Cerebellar nuclear complex (tissue), 1 donor: ENCODE measurements around the gene SUSD2.
"Not testable (repeated sequence)": the region's sequence is repeated elsewhere in the genome, so short reads cannot be mapped to it uniquely, and the experiment has no call there.

Experiments
- DNase-seq, 2 experiments: peaks; one replicate each; lab custom pipeline; 2025; lab: John Stamatoyannopoulos, UW

SUSD2 gene, protein sequence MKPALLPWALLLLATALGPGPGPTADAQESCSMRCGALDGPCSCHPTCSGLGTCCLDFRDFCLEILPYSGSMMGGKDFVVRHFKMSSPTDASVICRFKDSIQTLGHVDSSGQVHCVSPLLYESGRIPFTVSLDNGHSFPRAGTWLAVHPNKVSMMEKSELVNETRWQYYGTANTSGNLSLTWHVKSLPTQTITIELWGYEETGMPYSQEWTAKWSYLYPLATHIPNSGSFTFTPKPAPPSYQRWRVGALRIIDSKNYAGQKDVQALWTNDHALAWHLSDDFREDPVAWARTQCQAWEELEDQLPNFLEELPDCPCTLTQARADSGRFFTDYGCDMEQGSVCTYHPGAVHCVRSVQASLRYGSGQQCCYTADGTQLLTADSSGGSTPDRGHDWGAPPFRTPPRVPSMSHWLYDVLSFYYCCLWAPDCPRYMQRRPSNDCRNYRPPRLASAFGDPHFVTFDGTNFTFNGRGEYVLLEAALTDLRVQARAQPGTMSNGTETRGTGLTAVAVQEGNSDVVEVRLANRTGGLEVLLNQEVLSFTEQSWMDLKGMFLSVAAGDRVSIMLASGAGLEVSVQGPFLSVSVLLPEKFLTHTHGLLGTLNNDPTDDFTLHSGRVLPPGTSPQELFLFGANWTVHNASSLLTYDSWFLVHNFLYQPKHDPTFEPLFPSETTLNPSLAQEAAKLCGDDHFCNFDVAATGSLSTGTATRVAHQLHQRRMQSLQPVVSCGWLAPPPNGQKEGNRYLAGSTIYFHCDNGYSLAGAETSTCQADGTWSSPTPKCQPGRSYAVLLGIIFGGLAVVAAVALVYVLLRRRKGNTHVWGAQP

DNA sequence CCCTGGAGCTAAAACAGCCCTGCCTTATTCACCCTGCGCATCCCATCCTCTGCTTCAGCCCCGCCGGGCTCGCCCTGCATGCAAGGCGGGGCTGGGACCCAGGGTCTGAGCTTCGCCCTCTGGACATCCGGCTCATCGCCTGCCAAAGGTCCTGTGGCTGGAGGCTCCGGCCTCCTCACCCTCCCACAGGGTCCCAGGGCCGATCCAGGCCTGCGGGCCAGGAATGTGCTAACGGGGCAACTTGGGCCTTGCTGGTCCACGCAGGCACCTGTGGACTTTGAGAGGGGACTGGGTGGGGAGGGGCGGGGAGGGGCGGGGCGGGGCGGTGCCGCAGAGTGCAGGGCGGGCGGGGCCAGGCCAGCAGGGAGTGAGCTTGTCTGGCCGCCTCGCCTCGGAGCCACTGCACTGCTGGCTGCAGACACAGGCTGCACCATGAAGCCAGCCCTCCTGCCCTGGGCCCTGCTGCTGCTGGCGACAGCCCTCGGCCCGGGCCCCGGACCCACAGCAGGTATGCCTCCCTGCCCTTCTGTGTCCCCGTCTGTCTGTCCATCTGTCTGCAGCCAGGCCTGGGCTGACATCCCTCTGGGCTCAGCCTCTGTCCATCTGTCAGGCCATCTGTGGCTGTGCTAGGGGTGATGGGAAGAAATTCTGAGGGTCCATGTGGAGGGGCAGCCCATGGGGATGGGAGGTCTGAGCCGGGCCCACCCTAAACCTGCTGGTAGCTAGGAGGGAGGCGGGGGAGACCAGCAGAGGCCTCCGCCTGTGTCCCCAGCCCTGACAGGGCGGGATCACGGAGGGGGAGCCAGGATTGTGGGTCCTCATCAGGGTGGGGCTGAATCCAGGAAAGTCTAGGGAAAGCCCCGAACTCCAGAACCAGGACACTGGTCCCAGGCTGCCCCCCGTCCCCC, at the start of gene SUSD2:
Gene SUSD2, plus strand, starts transcription at position 400 of the 908 bp plus-strand sequence. Its CDS starts 33 bp downstream, at position 433.
- DNase-seq = peak; percentile 48 to 79

DNA sequence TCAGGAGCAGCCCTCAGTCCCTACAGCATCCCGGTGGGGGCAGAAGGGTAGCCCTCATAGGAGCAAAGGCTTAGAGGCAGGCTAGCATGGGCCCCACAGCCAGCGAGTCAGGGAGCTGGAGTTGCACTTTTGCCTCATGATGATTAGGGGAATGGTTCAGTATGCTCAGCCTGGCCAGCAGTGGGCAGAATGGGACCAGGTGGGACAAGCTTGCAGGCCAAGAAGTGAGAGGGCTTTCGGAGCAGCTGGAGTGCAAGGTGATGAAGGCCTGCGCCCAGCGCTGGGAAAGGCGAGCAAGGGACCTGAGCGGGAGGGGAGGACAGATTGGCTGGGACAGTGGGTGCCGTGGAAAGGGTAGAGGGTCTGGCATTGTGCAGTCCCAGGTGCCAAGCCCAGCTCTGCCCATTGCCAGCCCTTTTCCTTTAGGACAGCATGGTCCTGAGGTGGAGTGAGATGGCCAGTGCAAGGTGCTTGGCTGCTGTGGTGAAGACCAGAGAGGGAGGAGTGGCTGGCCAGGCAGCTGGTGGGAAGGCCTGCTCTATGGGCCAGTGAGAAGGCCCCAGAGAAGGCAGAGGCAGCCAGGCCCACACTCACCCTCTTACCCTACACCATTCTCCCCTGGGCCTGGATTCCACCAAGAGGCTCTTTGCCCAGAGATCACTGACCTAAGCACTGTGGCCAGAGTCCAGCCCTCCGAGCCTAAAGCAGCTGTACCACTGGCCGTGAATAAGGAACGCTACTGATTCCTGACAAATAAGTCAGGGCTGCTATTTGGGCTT, 47.9 kb upstream of the SUSD2 start:
- DNase-seq = no peak

DNA sequence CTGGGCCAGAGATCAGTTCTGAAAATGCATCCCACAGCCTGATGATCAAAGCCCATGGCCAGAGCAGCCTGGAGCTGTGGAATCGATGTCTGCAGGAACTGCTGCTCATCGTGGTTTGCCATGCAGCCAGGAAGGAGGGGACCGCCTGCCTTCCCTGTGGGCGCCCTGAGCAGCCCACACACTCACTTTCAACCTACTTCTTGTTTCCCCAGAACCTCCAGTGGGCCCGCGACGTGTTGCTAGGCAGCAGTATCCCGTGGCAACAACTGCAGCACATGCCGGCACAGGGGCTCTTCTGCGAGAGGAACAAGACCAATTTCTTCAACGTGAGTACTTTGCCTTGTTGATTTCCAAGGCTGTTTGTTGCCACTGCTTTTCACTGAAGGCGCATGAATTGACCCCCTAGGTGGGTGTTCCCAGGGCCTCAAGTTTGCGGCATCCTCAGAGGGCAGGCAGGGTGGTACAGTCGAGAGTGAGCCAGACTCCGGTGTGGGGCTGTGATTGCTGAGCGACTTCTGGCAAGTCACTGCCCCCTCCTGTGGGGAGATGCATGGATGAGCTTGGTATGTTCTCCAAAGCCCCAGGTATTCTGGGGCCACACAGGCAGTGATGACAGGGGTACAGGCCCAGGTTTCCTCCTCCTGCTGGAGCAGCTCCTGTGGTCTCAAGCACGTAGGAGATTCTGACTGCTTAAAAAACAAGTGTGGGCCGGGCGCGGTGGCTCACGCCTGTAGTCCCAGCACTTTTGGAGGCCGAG, 47.0 kb upstream of the SUSD2 start:
- no peak for DNase-seq

DNA sequence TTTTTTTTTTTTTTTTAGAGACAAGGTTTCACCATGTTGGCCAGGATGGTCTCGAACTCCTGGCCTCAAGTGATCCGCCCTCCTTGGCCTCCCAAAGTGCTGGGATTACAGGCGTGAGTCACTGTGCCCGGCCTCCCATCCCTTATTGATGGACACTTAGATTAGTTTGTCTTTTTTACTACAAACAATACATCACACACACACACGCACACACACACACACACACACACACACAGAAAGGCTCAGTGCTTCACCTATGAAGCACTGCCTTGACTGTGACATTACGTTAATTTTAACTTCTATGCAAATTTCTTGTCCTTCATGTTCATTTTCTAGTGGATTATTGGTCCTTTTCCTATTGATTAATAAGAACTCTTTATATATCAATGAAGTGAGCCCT, 44.8 kb upstream of the SUSD2 start:
- not testable (repeated sequence) for DNase-seq

DNA sequence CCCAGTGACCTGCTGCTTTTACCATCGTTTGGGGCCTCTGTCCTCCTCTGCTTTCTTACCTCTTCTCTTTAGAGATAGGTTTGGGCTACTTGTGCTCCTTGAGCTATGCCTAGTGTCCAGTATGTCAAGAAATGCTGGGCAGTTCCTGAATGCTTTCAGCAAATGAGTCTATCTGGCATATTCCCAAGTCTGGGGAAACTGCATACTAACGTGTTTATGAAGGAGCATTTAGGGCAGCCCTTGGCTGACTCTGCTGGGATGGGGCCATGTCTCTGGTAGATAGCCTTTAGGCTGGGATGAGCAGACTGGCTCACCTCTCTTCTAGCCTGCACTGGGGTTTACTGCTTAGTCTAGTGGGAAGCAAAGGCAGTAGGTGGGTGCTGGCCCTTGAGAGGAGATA, 43.7 kb upstream of the SUSD2 start:
- DNase-seq = no peak

DNA sequence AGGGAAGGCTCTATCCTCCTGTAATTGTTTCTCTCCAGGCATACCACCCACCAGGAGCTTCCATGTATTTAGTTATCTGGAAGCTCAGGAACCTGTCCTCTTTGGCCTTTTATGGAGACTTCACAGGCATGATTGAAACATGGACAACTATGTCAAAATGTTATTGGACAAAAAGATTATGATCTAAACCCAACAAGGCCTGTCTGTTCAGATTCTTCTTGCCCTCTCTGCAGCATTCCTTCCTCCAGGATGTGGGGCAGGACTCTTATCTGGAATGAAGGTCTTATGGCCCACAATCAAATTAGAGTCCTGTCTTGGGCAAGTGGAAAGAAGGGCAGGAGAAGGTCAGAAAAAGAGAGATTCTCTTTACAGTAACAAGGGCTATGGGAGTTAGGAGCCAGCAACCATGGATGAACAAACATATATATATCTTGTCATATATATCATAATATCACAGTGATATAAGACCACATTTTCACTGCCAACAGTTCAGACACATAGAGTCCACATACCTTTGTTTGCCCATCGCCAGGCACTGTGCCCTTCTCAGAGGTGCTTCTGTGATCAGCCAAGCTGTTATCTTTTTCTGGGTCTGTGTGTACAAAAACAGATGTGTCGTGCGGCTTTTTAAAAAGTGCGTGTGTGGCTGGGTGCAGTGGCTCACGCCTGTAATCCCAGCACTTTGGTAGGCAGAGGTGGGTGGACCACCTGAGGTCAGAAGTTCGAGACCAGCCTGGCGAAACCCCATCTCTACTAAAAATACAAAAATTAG, 42.5 kb upstream of the SUSD2 start:
- no peak for DNase-seq

DNA sequence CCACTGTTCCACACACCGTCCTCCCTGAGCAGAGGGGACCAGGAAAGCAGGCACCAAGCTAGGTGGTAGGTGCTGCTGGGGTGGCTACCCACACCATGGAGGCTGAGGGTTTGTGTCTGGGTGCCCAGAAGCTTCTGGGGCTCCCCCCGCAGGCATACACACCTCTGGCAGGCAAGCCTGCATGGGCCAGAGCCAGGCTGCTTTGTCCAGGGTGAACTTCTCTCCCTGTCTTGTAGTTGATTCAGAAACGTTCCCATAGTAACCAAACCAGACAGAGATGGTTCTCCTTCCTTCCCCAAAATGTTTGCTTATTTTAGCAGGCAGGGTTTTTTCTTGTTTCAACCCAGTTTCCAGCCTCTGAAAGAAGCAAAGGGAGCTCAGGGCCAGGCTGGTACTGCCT, 40.9 kb upstream of the SUSD2 start:
- DNase-seq = no peak

DNA sequence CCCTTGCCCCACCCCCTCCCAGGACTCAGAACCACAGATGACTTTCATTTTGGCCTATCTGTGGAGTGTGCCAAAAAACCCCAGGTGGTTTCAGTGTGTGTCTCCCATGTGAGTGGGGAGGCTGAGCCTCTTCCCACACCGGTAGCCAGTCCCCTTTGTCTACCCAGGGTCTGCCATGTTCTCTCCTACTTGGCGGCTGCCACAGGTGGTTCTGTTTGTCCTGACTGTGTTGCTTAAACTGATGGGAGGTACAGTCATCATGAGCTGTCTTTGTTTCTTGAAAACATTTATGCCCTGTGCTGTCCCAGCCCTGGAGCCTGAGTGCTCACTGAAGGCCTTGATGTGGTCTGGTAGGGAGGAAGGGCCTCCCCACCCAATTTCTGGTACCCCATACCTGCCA, 39.7 kb upstream of the SUSD2 start:
- DNase-seq = no peak

DNA sequence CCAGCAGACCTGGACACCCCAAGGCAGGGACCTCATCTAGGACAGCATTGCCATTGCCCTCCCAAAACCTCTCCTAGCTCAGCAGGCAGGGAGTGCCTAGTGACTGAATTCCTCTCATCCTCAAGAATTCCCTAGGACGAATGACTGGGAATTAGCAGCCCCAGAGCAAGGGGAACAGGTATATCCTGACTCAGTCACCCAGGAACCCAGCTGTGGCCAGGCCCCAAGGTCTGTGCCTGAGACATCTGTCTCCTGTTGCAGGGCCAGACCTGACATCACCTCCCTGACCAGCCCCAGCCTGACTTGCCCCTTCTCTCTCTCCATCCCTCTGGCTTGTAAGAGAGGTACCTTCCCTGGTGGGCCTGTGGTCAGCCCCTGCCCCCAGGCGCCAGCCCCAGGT, 39.0 kb upstream of the SUSD2 start:
- no peak for DNase-seq

DNA sequence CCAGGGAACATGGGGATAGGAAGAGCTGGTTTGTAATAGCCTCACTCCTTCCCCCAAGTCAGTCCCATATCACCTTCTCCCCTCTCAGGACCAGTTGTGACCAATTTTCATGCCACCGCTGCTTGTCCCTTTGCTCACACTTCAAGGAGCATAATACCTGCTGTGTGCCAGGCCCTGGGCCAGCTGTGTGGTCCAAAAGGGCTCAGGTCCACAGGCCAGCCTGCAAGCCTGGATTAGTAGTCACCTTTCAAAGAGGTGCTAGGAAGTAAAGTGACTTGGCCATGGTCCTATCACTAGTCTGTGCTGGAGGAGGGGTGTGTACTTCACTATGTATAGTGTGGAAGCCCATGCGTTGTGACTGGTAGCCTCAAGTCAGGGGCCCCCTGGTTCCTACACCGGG, 38.5 kb upstream of the SUSD2 start:
- no peak for DNase-seq

DNA sequence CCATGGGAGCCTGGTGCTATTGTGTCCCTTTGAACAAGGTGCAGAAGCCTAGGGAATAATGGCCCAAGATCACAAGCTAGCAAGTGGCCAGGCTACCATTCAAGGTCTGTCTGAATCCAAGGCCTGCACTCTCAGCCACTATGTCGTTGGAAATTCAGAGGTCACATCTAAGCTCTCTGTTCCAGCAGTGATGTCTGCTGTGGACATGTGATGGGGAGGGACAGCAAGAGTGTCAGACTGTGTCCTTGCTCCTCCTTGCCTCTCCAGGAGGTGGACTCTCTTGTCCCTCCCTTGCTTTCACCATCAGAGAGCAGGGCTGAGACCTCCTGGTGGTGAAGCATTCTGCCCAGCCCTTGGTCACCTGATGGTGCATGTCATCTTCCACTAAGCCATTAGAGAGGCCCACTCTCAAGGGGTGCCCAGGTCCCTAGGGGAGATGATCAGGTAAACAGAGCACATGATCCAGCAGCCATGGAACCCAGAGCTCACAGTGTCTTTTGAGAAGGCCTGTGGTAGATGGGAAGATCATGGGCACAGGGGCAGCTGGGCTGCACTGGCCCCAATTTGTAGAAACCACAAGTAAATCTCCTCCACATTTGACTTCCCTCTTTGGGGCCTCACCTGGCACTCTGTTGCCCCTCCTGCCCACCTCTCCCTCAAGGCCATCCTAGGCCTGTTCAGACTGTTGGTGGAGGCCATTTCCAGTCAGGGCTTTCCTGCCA, 37.1 kb upstream of the SUSD2 start:
- DNase-seq = no peak

DNA sequence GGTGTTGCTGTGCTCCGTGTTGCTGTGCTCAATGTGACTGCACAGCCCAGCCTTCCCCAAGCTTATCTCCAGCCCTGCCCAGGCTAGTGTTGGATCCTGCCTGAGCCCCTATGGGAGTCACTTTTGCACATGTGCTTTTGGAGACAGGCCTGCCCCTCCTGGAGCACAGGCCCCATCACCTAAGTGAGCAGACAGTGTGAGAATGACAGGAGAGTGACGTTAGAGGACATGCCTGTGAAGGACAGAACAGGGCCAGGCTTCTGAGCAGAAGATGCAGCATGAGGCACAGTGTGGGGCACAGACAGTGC, 36.6 kb upstream of the SUSD2 start:
- DNase-seq = no peak

DNA sequence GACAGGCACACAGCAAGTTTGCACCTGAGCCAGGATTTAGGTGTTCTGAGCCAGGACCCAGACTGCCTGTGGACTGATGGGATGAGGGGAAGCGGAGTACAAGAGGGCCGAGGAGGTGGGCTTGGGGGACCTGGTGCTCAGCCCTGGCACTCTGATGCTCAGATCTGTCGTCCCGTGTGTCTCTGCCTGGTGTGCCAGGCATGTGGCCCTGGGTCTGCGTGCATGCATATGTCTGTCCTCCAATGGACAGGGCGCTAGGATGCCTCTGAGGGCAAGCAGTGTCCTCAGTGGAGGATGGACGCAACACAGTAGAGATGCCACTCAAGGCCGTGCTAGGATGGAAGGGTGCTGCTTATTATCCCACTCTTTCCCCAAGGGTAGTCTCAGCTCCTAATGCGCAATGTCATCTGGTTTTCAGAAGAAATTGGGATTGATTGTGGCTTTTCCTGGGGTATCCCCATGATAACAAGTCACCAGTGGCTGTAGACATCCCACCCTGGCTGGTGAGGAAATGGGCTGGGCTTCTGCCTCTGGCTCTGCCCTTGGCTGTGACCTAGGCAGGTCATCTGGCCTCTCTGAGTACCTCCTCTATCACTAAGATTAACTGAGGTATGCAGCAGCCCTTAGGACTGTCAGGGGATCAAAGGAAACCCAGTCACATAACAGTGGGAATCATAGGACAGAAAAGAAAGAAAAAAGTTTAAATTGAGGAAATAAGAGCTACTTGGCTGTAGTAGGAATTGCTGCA, 35.7 kb upstream of the SUSD2 start:
- no peak for DNase-seq

DNA sequence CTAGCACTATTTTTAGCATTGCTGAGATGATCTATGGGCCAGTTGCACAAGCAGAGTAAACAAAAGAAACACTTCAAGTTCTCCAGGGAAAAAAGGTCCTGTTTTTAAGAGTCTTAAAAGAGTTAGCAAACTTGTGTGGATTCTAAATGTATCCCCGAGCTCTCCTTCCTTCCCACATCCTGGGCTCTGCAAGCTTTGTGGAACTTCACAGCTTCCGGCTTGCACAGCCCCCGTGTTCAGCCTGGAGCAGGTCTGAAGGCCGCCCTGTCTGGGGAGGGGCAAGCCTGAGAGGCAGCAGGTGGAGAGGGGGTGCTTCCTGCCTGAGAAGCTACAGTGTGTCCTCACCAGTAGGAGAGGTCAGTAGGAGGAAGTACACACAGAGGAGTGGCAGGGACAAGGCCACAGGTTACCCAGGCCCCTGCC, 35.1 kb upstream of the SUSD2 start:
- DNase-seq = no peak

DNA sequence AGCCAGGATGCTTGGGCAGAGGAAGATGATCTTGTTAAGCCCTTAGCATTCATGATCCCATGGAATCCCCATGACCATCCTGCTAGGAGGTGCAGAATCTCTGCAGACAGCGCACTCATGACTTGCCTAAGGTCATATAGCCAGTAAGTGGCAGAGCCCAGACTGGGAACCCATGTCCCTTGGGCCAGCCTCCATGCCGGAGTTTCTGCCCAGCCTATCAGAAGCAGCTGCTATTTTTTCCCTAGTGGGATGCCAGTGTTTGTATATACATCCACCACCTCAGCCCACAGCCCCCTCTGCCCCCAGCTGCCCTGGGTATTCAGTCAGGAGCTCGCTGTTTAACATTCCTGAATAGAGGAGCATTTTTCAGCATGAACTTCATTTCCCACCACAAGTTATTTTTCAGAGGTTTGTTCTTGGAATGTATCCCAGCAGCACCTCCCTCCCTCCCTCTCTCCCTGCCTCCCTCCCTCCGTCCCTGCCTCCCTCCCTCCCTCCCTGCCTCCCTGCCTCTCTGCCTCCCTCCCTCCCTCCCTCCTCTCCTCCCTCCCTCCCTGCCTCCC, 34.4 kb upstream of the SUSD2 start:
- DNase-seq = no peak

DNA sequence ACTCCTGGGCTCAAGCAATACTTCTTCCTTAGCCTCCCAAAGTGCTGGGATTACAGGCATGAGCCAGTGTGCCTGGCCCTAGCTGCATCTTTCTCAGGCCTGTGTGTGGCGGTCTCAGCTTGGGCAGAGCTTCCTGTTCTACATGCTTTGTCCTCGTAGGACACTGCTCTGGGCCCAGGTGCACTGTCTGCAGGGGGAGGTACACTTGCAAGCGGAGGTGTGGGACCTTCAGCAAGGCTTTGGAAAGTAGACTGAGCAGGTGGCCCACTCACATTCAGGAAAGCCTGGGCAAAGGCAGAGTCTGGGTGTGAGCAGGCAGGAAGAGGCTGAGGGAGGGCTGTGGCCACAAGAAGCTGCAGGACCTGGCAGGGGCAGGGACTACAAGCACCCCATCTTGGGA, 33.6 kb upstream of the SUSD2 start:
- no peak for DNase-seq

DNA sequence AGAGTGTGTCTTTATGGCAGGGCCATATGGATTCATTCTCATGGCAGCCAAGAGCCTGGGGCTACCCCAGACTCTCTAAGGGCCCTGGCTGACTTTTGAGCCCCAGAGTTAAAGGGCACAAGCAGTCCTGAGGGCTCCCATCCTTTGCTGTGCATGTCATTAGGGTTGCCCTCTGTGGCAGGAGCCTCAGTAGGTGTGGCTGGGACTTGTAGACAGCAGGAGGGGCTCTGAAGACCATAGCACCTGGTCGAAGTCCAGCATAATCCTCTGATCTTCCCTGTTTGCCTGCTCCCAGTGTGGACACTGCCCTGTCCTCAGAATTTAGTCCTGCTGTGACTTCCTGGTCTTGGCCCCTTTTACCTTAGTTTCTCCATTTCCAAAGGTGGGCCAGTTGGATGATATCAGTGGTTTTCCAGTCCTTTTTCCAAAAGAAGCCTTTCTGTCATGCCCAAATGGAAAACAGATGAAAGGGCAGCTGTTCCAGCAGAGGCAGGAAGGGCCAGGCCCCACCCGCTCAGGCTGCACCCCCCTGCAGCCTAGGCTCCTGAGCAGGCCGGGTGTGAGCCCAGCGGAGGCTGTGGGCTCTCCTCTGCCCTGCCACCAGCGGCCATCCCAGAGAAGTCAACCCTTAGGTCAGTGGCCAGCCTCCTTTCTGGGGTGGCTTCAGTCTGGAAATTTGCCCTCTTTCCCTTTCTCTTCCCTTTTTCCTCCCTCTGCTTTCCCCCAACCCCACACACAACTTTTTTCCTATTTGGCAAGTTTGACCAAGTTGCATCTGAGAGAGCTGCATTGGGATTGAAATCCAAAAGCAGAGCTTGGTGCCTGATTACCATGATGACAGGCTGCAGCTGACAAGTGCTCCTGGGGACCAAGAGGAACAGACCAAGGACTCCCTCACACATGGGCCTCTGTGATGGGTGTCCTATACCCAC, 32.8 kb upstream of the SUSD2 start:
- DNase-seq = no peak
